Limb (tissue), 2 donors: ENCODE data around the gene DAZ4.
"Not testable (repeated sequence)": the region's sequence is repeated elsewhere in the genome, so short reads cannot be mapped to it uniquely, and the experiment has no call there.

Experiments
- DNase-seq, 2 donors: peaks; one replicate each; pipeline ENCODE4 v3.0.0-alpha.2; 2016; ENCODE audit errors: extremely low spot score in 2 of 2

The DAZ4 gene

GRCh38 chrY:24833619-24834018 lies at the start of gene DAZ4:
Gene DAZ4 (plus strand): TSS chrY:24833919. CDS start chrY:24834127, 208 bp downstream.
- DNase-seq: not testable (repeated sequence)

- not testable (repeated sequence) for DNase-seq
These were observed 20.4 kb upstream of the DAZ4 start, which contains the start of gene DAZ3 for GRCh38 chrY:24813293-24813692. Gene DAZ3 (minus strand): TSS chrY:24813393. CDS start chrY:24813185, 208 bp downstream.

- not testable (repeated sequence) for DNase-seq
These were observed 11.9 kb upstream of the DAZ4 start for GRCh38 chrY:24821836-24822235.

GRCh38 chrY:24824184-24824879 lies 9.4 kb upstream of the DAZ4 start:
- DNase-seq: not testable (repeated sequence)

GRCh38 chrY:24825069-24825468 lies 8.7 kb upstream of the DAZ4 start:
- not testable (repeated sequence) for DNase-seq
